NCI-H526 (cell line): ENCODE results near the gene RGS13.
A peak's percentile ranks its signal among the peaks of the same experiment; 100 is the strongest.

Experiments used
- DNase-seq, 2 experiments: peaks; one replicate each; lab custom pipeline; 2025; lab: John Stamatoyannopoulos, UW

Gene RGS13

GRCh38 chr1:192626366-192627179 lies 9.4 kb upstream of the RGS13 start:
- peak; percentile 62 to 69 for DNase-seq

GRCh38 chr1:192627901-192628300 lies 8.0 kb upstream of the RGS13 start:
- DNase-seq, result no peak

DNA sequence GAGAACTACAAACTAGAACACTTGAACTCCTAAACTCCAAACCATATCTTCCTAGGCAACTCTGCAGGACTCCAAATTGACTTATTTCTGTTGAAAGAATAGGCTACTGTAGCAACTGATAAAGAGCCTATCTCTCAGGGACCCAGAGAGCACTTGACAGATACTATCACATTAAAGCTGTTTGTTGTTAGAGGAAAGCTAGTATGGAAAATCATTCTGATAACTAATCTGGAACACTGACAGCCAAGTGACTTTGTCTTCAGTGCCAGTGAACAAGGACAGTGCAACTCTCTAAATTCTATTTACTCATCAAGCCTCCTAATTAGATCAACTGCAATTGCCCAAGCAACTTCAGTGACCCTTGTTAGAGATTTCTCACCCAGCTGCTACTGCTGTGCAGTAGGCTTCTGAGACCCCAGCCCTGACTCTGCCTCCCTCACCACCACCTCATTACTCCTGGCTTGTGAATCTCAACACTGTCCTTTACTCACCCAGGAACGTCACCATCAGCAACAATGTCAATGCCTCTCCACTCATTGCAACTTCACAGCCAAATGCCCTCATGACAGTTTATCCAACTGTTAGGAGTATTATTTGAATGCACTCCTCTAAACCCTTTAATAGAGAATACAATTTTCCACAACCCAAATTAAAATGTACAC lies 7.4 kb upstream of the RGS13 start:
- DNase-seq, result no peak

DNA sequence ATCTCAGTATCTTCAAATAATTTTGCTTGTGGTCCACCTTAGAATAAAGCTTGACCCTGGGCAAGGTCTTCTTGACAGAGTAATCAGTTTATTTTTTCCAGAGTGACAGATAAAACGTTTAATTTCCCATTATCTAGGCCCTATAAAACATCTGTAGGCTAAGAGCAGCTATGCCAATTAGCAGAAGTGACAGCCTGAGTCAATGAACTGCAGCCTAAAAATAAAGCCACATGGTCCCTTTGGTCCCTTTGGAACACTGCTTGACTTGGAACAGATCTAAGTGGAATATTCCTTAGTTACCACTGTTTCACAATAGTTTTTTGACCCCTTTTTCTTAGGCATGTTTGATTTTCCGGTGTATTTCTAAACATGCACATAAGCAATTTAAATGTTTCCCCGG lies 6.3 kb upstream of the RGS13 start:
- DNase-seq, result no peak

- DNase-seq, result peak in 1 of 2 experiments; percentile 29
Observed at GRCh38 chr1:192630521-192631287, 5.2 kb upstream of the RGS13 start.

DNA sequence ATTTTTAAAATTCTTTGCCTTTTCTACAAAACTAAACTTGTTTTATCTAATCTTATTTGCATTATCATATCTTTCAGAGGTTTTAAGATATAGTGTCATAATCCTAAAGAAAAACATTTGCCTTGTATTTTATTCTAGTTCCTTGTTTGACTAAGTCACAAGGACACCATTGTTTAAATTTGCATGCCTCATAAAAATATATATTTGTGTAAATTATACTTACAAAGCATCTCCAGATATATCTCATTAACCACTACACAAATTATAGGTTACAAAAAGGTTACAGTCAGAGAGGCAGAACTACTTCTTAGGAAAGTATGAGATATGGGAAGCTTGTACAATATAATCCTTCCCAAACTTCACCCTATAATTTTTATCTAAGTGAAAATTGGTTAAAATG lies 4.2 kb upstream of the RGS13 start:
- DNase-seq, result peak; percentile 84 to 90

DNA sequence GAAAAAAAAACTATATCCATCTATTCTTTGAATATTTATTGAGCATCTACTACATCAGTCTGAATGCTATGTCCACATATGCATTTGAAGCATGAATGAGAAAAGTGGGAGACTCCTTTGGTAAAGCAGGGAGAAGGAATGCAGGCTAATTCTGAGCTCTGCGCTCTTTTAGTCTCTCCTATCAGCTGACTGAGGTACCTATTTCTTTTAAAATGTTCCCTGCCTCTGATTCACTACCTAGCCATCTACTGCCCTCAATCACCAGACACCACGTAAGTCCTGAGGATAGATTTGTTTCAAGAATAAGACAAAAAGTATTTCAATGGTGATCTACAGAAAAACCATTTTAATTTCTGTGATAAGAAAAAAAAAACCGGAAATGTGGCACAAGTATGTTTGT lies 3.8 kb upstream of the RGS13 start:
- DNase-seq, result peak in 1 of 2 experiments; percentile 63

GRCh38 chr1:192632641-192633532 lies 3.1 kb upstream of the RGS13 start:
- peak; percentile 34 to 54 for DNase-seq

- peak in 1 of 2 experiments; percentile 38 for DNase-seq
Observed at GRCh38 chr1:192633533-192634253, 2.3 kb upstream of the RGS13 start.

DNA sequence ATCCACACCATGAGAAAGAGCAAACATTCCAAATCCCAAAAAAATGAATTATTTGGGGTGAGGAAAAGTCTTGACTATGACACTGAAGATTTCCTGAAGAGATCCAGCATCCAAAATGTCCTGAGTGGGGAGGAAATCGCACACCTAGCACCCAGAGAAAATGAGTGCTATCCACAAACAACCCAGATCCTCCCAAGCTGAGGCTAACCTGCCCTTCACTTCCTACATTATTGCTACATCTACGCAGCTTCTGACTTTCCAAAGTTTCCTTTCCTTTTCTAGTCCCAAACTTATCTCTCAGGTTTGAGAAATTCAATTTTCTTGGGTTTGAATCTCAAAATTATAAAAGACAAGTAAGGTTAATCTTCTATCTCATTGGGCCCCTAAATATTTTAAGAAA lies 906 bp upstream of the RGS13 start:
- peak in 1 of 2 experiments; percentile 36 for DNase-seq

DNA sequence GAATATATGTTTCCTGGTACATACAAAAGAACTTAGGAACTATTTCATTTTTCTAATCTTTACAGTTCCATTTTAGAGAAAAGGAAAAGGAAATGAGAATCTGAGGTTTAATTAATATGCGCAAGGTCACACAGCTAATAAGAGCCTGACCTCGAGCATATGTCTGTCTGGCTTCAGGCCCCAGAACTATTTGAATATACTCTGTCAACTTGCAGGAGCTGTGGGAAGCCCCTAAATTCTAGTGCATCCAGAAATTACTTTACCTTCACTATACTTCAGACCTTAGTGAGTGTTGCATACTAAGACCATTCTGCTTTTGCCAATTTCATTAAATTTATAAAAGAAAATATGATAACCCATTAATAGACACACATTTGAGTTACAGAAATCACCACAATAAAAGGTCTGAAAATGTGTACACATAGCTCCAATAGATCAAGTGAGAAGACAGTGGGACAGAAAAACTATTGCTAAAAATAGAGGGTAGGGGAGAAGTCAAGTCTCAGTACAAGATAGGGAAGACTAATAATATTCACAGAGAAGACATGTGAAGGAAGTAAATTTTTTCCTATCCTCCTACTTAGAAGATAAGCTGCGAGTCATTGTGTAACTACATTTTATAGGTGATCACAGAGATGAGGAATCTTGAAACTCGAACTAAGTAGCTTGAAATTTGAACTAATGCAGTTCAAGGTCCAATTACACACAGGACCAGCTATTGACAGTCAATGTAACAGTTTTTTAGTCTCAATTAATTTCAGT lies 3.8 kb downstream of the RGS13 start:
- DNase-seq, result no peak

- DNase-seq, result no peak
Observed at GRCh38 chr1:192652159-192652558, 16.2 kb downstream of the RGS13 start.

DNA sequence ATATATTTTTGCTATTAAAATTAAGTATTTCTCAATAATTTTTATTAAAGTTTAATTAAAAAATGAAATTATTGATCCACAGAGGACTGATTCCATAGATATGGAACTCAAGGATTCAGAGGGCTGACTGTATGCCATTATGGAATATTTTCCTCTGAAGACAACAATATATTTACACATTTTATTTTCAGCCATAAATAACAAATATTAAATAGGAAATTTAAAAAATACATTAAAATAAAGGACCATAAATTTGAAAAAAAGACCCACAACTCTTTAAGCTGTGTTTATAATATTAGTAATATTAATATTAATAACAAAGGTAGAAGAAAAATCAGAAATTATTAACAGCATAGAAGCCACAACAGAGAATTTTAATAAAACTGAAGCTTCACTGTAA lies 18.2 kb downstream of the RGS13 start:
- DNase-seq, result no peak

DNA sequence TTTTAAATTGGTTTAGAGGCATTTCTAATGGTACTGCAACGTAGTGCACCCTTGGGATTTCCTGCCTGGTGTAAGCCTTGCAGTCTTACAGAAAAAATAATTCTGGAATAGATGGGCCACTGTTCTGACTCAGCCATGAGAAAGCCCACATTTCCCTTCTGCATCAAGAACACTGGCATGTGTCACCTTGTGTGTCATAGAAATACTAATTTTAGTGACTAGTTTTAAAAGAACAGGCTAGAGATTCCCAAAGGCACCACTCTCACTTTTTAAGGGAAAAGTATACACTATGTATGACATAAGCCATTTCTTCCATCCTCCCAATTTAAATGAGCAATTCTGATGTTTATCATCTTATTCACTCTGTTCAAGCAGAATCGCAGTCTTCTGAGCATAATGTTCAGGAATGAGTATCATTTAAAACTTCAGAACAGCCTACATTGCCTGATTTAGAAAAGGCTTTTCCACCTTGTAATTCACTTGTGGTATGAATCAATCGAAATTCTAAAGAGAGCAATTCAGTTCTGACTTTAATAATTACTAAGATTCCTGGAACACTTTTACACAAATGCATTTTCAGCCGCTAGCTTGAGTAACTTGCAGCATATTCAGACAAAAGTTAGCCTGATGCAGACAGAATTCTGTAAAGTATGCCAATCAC lies 18.8 kb downstream of the RGS13 start:
- DNase-seq, result no peak

GRCh38 chr1:192657760-192658159 lies 21.8 kb downstream of the RGS13 start:
- no peak for DNase-seq

GRCh38 chr1:192658255-192658654 lies 22.3 kb downstream of the RGS13 start:
- no peak for DNase-seq

DNA sequence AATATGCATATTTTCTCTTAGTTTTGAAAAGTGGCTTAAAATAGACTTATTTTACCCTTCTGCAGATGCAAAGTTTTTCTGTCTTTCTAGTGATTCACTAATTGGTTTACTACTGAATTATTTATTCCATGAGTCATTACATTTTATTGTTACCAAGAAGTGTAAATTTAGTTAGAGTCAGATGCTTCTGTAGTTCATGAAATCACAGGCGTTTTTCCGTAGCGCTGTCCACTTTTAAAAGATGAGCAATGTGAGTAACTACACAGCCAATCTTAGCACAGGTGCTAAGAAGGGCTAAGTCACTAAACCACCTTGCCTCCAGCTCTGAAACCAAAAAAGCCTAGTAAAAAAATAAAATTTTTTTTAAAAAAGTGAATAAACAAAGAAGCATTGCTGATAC lies 24.7 kb downstream of the RGS13 start:
- DNase-seq, result no peak

DNA sequence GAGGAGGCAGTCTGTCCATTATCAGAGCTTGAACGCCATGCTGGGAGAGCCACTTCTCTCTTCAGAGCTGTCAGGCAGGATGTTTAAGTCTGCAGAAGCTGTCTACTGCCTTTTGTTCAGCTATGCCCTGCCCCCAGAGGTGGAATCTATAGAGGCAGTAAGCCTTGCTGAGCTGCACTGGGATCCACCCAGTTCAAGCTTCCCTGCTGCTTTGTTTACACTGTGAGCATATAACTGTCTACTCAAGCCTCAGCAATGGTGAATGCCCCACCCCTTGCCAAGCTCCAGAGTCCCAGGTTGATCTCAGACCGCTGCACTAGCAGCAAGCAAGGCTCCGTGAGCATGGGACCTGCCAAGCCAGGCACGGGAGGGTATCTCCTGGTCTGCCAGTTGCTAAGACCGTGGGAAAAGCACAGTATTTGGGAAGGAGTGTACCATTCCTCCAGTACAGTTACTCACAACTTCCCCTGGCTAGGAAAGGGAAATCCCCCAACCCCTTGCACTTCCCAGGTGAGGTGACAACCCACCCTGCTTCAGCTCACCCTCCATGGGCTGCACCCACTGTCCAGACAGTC lies 32.5 kb downstream of the RGS13 start:
- DNase-seq, result no peak

DNA sequence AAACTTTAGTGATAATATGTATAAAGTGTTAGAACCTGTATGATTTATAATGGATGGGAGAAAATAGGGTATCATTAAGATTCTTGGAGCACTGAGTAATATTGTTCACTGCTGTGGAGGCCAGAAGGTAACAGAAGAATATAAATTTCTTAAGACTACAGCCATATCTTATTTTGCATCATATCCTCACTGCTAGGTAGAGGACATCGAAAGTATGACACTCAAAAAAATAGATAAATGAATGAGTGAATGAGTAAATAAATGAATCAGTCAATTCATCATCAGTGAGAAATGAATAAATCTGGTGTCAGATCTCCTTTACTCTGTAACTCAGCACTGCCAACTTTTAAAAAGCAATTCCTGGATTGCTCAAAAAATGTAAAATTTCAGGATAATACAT lies 33.2 kb downstream of the RGS13 start:
- no peak for DNase-seq
